Measurements from ENCODE around the gene ARAP2.

ARAP2 gene

GRCh38 chr4:36269533-36270173 lies 25.3 kb upstream of the ARAP2 start:
- no peaks in the 10 kb centered on the region for H3K36me3 ChIP-seq (ENCODE audit: insufficient read depth, low read length)
- H3K27ac ChIP-seq (ENCODE audit: low read depth, low read length, poor library complexity, severe bottlenecking), result peak overlapping the region; percentile 82
- H3K79me2 ChIP-seq (ENCODE audit: insufficient read depth, low read length), result no peaks in the 10 kb centered on the region
- no peak overlapping the region for H3K4me3 ChIP-seq (ENCODE audit: low read depth, low read length, poor library complexity, severe bottlenecking)
- H3K27me3 ChIP-seq (ENCODE audit: insufficient read depth, low read length), result no peaks in the 10 kb centered on the region
- H3K9me2 ChIP-seq (ENCODE audit: low read depth, low read length), result no peaks in the 10 kb centered on the region
- H3K4me1 ChIP-seq (ENCODE audit: insufficient read depth, low read length, severe bottlenecking), result peaks cover 75% of the 10 kb centered on the region
- no peaks in the 10 kb centered on the region for H3K9me3 ChIP-seq (ENCODE audit: low read length)
- H3K9ac ChIP-seq (ENCODE audit: low read length), result no peak overlapping the region
- H4K20me1 ChIP-seq (ENCODE audit: insufficient read depth, low read length), result no peaks in the 10 kb centered on the region
- TF ChIP-seq CTCF (IDR thresholded peaks at IDR 0.05; ENCODE audit: low read length) (no peak), EZH2 (IDR thresholded peaks at IDR 0.05; ENCODE audit: borderline replicate concordance, low read length) (no peak)
- H2AFZ ChIP-seq (ENCODE audit: low read length), result no peak overlapping the region
- peak overlapping the region; percentile 31; the same call in 1 of the 2 replicates for H3K4me2 ChIP-seq (ENCODE audit: low read length)
- no peaks in the 10 kb centered on the region for H3F3A ChIP-seq (ENCODE audit: insufficient read depth, low read length)

- Histone ChIP-seq H3K27me3 (ENCODE audit: insufficient read depth, low read length) (no peaks in the 10 kb centered on the region), H3K9ac (ENCODE audit: low read length) (no peak overlapping the region), H3K9me2 (ENCODE audit: low read depth, low read length) (no peaks in the 10 kb centered on the region), H3K79me2 (ENCODE audit: insufficient read depth, low read length) (no peaks in the 10 kb centered on the region), H3K4me3 (ENCODE audit: low read depth, low read length, poor library complexity, severe bottlenecking) (no peak overlapping the region), H3K4me1 (ENCODE audit: insufficient read depth, low read length, severe bottlenecking) (peaks cover 80% of the 10 kb centered on the region), H2AFZ (ENCODE audit: low read length) (no peak overlapping the region), H3K27ac (ENCODE audit: low read depth, low read length, poor library complexity, severe bottlenecking) (peak overlapping the region; percentile 82), H3K4me2 (ENCODE audit: low read length) (peak overlapping the region; percentile 31; the same call in 1 of the 2 replicates), H3K36me3 (ENCODE audit: insufficient read depth, low read length) (no peaks in the 10 kb centered on the region), H3K9me3 (ENCODE audit: low read length) (no peaks in the 10 kb centered on the region), H3F3A (ENCODE audit: insufficient read depth, low read length) (no peaks in the 10 kb centered on the region), H4K20me1 (ENCODE audit: insufficient read depth, low read length) (no peaks in the 10 kb centered on the region)
- TF ChIP-seq EZH2 (IDR thresholded peaks at IDR 0.05; ENCODE audit: borderline replicate concordance, low read length) (no peak), CTCF (IDR thresholded peaks at IDR 0.05; ENCODE audit: low read length) (no peak)
Observed at GRCh38 chr4:36269101-36269500, 24.8 kb upstream of the ARAP2 start.

GRCh38 chr4:36267486-36268268 lies 23.4 kb upstream of the ARAP2 start:
- Histone ChIP-seq H3K9me2 (ENCODE audit: low read depth, low read length) (no peaks in the 10 kb centered on the region), H4K20me1 (ENCODE audit: insufficient read depth, low read length) (no peaks in the 10 kb centered on the region), H3K36me3 (ENCODE audit: insufficient read depth, low read length) (no peaks in the 10 kb centered on the region), H2AFZ (ENCODE audit: low read length) (0 out of 2 replicates have a peak overlapping the region, but pooled peaks have one; percentile 52), H3K79me2 (ENCODE audit: insufficient read depth, low read length) (no peaks in the 10 kb centered on the region), H3K4me2 (ENCODE audit: low read length) (peak overlapping the region; percentile 31), H3K27me3 (ENCODE audit: insufficient read depth, low read length) (no peaks in the 10 kb centered on the region), H3K4me1 (ENCODE audit: insufficient read depth, low read length, severe bottlenecking) (peaks cover 94% of the 10 kb centered on the region), H3F3A (ENCODE audit: insufficient read depth, low read length) (no peaks in the 10 kb centered on the region), H3K9me3 (ENCODE audit: low read length) (no peaks in the 10 kb centered on the region), H3K9ac (ENCODE audit: low read length) (no peak overlapping the region; the same call in 1 of the 2 replicates), H3K27ac (ENCODE audit: low read depth, low read length, poor library complexity, severe bottlenecking) (peak overlapping the region; percentile 82), H3K4me3 (ENCODE audit: low read depth, low read length, poor library complexity, severe bottlenecking) (no peak overlapping the region)
- TF ChIP-seq EZH2 (IDR thresholded peaks at IDR 0.05; ENCODE audit: borderline replicate concordance, low read length) (no peak), CTCF (IDR thresholded peaks at IDR 0.05; ENCODE audit: low read length) (no peak)
